Progenitor cell of endocrine pancreas (in vitro differentiated cells): ENCODE data around the gene C16orf96. TPM values are rescaled to one million over a fixed set of nuclear protein-coding genes. Genes with fewer than 3 reads are reported as not detected.

ENCODE experiments used
- DNase-seq: peaks from one replicate; pipeline ENCODE4 v3.0.0; 2021; ENCODE audit warnings: low spot score; ENCODE audit not compliant: unreplicated experiment
- H3K27ac Mint-ChIP-seq: 2 replicates; pipeline ENCODE4 v1.8.0; 2021; ENCODE audit warnings: mild to moderate bottlenecking, moderate library complexity, mixed read lengths
- H3K27me3 Mint-ChIP-seq: 2 replicates; pipeline ENCODE4 v1.8.0; 2021; ENCODE audit warnings: mixed read lengths
- H3K36me3 Mint-ChIP-seq: 2 replicates; pipeline ENCODE4 v1.8.0; 2022; ENCODE audit warnings: mixed read lengths; ENCODE audit not compliant: insufficient read depth
- H3K4me1 Mint-ChIP-seq: 2 replicates; pipeline ENCODE4 v1.8.0; 2021; ENCODE audit warnings: low read depth, mixed read lengths
- H3K4me3 Mint-ChIP-seq: 2 replicates; pipeline ENCODE4 v1.8.0; 2021; ENCODE audit warnings: low read depth, mild to moderate bottlenecking, moderate library complexity, mixed read lengths
- H3K9me3 Mint-ChIP-seq: 2 replicates; pipeline ENCODE4 v1.8.0; 2021; ENCODE audit warnings: low read depth, mixed read lengths
- CTCF ChIP-seq: fragments of 200-600 bp; sonication (generic); IDR thresholded peaks from one replicate; pipeline ENCODE4 v1.5.0; 2021; ENCODE audit warnings: antibody characterized with exemption, mild to moderate bottlenecking; ENCODE audit not compliant: unreplicated experiment
- total RNA-seq: library from RNA; stranded (reverse); gene quantifications from 2 replicates; pipeline ENCODE4 v1.2.1, GENCODE V29; 2021

The C16orf96 gene
- total RNA-seq, 1 donor from 2014 or later, result 1.7 TPM

- Mint-ChIP-seq H3K4me3 (no peak overlapping the region), H3K27me3 (no peaks in the 10 kb centered on the region), H3K27ac (no peak overlapping the region), H3K9me3 (no peaks in the 10 kb centered on the region), H3K4me1 (no peaks in the 10 kb centered on the region), H3K36me3 (no peaks in the 10 kb centered on the region)
- no peak for TF ChIP-seq CTCF
- no peak for DNase-seq
Observed at GRCh38 chr16:4552541-4552940, 3.6 kb upstream of the C16orf96 start.

DNA sequence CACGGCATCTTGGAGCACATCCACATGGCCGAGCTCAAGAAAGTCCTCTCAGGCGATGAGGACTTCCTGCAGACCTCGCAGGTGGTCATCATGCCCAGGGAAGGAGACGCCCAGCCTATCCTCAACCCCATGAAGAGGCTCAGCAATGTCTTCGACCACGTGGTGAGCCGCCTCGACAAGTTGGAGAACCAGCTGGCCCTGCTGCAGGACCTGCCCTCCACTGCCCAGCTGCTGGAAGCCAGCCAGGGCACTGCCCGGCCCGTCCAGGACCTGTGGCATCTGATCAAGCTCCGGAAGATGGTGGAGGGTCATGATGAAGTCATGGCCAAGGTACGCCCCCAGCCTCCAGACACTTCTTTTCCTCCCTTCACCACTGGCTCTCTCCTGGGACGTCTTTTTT is 440 bp downstream of the C16orf96 start:
- no peak overlapping the region for H3K27ac Mint-ChIP-seq
- H3K36me3 Mint-ChIP-seq, result no peaks in the 10 kb centered on the region
- H3K9me3 Mint-ChIP-seq, result no peaks in the 10 kb centered on the region
- H3K27me3 Mint-ChIP-seq, result no peaks in the 10 kb centered on the region
- TF ChIP-seq CTCF, result no peak
- DNase-seq, result no peak
- H3K4me3 Mint-ChIP-seq, result no peak overlapping the region
- H3K4me1 Mint-ChIP-seq, result no peaks in the 10 kb centered on the region

- no peak for DNase-seq
- Mint-ChIP-seq H3K4me1 (no peaks in the 10 kb centered on the region), H3K27me3 (no peaks in the 10 kb centered on the region), H3K36me3 (no peaks in the 10 kb centered on the region), H3K9me3 (no peaks in the 10 kb centered on the region), H3K27ac (no peak overlapping the region), H3K4me3 (no peak overlapping the region)
- TF ChIP-seq CTCF, result no peak
Observed at GRCh38 chr16:4557973-4558372, 1.8 kb downstream of the C16orf96 start.

- peaks cover 4% of the 10 kb centered on the region for H3K27me3 Mint-ChIP-seq
- no peak overlapping the region for H3K4me3 Mint-ChIP-seq
- DNase-seq, result no peak
- H3K9me3 Mint-ChIP-seq, result no peaks in the 10 kb centered on the region
- H3K4me1 Mint-ChIP-seq, result no peaks in the 10 kb centered on the region
- H3K36me3 Mint-ChIP-seq, result no peaks in the 10 kb centered on the region
- no peak overlapping the region for H3K27ac Mint-ChIP-seq
- TF ChIP-seq CTCF, result no peak
Observed at GRCh38 chr16:4561596-4561995, 5.5 kb downstream of the C16orf96 start.

DNA sequence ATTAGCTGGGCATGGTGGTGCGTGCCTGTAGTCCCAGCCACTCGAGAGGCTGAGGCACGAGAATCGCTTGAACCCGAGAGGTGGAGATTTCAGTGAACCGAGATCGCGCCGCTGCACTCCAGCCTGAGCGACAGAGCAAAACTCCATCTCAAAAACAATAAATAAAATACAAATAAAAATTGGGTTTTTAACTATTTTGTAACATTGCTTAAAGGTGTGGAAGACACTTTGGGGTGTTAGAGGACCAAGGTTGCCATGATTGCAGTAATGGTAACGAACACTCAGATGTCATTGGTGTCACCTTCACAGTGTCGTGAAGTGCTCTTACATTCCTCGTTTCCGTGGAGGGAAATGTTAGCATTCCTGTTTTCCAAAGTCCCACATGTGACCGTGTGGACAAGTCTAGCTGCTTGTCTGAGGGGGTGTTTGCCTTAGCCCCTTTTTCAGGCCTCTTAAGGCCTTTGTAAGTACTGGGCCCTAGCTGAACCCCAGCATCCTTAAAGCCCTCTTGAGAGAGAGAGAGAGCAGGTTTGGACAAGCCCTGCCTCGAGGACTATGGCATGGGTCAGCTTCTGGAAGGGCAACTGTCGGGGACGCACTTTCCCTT is 8.6 kb downstream of the C16orf96 start:
- Mint-ChIP-seq H3K36me3 (no peaks in the 10 kb centered on the region), H3K27ac (no peak overlapping the region), H3K4me3 (no peak overlapping the region), H3K27me3 (peaks cover 4% of the 10 kb centered on the region), H3K9me3 (no peaks in the 10 kb centered on the region), H3K4me1 (peaks cover 3% of the 10 kb centered on the region)
- DNase-seq, result no peak
- no peak for TF ChIP-seq CTCF
